OCI-LY7 (cell line): Measurements from ENCODE around the gene LENG1. TPM values are rescaled to one million over a fixed set of nuclear protein-coding genes. Genes with fewer than 3 reads are reported as not detected.

Experiments
- BruUV-seq: library from RNA; stranded (reverse); fragments of 400-500 nt; replicated peaks from 2 replicates; lab custom pipeline; 2021; lab: Mats Ljungman, UMichigan
- CTCF ChIA-PET: fragments of 300-600 bp; sonication (Branson Sonifier 250); formaldehyde crosslinking; loops from one replicate; lab custom pipeline; 2022; ENCODE audit warnings: antibody characterized with exemption; ENCODE audit not compliant: unreplicated experiment; lab: Charles Lee
- POLR2A ChIA-PET: fragments of 300-600 bp; sonication (Branson Sonifier 250); formaldehyde crosslinking; loops from one replicate; lab custom pipeline; 2022; ENCODE audit warnings: antibody characterized with exemption; lab: Charles Lee
- DNase-seq: peaks from one replicate; pipeline ENCODE4 v3.0.0-alpha.2; 2015; ENCODE audit warnings: low spot score
- H2AFZ ChIP-seq: fragments of 200-600 bp; sonication (generic), shearing (Covaris generic); 2 replicates; pipeline ENCODE4 v1.6.1; 2014; ENCODE audit warnings: mild to moderate bottlenecking, antibody characterized with exemption, low read length, moderate library complexity
- H3K27ac ChIP-seq: fragments of 200-600 bp; sonication (generic); 2 replicates; pipeline ENCODE4 v1.5.1; 2014; ENCODE audit warnings: mixed run types, low read depth, mild to moderate bottlenecking, moderate library complexity, low read length, inconsistent platforms; ENCODE audit not compliant: poor library complexity, severe bottlenecking
- H3K36me3 ChIP-seq: fragments of 200-600 bp; sonication (generic); 2 replicates; pipeline ENCODE4 v1.6.1; 2014; ENCODE audit warnings: mild to moderate bottlenecking, antibody characterized with exemption, low read length, moderate library complexity, mixed read lengths; ENCODE audit not compliant: insufficient read depth
- H3K4me1 ChIP-seq: fragments of 200-600 bp; sonication (generic); 2 replicates; pipeline ENCODE4 v1.5.1; 2014; ENCODE audit warnings: mild to moderate bottlenecking, low read length; ENCODE audit not compliant: insufficient read depth, poor library complexity, severe bottlenecking
- H3K4me2 ChIP-seq: fragments of 200-600 bp; sonication (generic); 2 replicates; pipeline ENCODE4 v1.6.1; 2014; ENCODE audit warnings: mild to moderate bottlenecking, low read length
- H3K4me3 ChIP-seq: fragments of 200-600 bp; sonication (generic); 2 replicates; pipeline ENCODE4 v1.5.1; 2014; ENCODE audit warnings: mild to moderate bottlenecking, low read depth, low read length; ENCODE audit not compliant: poor library complexity, severe bottlenecking
- H3K79me2 ChIP-seq: fragments of 200-600 bp; sonication (generic); 2 replicates; pipeline ENCODE4 v1.6.1; 2016; ENCODE audit warnings: low read depth, mild to moderate bottlenecking, low read length, moderate library complexity, mixed read lengths; ENCODE audit not compliant: insufficient read depth
- H3K9me2 ChIP-seq: fragments of 200-600 bp; sonication (generic); 2 replicates; pipeline ENCODE4 v1.6.1; 2016; ENCODE audit warnings: mild to moderate bottlenecking, low read length, mixed read lengths; ENCODE audit not compliant: insufficient read depth
- H3K9me3 ChIP-seq: fragments of 200-600 bp; sonication (generic); 2 replicates; pipeline ENCODE4 v1.6.1; 2014; ENCODE audit warnings: mild to moderate bottlenecking, mixed run types, low read length, mixed read lengths
- H4K20me1 ChIP-seq: fragments of 200-600 bp; sonication (generic); 2 replicates; pipeline ENCODE4 v1.6.1; 2014; ENCODE audit warnings: mild to moderate bottlenecking, antibody characterized with exemption, low read length, moderate library complexity, mixed read lengths; ENCODE audit not compliant: insufficient read depth
- EZH2phosphoT487 ChIP-seq: fragments of 200-600 bp; sonication (generic); IDR thresholded peaks from 2 replicates; pipeline ENCODE4 v1.6.1; 2018; ENCODE audit warnings: low read depth, borderline replicate concordance, mild to moderate bottlenecking, mixed run types, antibody characterized with exemption, low read length, moderate library complexity, mixed read lengths
- intact Hi-C: fragments of 100-400 bp; cut with micrococcal nuclease; formaldehyde crosslinking; loops from one replicate; pipeline ENCODE4 v1.10.0; 2022; ENCODE audit not compliant: unreplicated experiment
- total RNA-seq, 2 experiments: library from RNA; depleted of rRNA in 1 of 2; stranded (reverse); fragments of >200 nt in 1 of 2; shearing (Covaris generic) in 1 of 2; gene quantifications; 2 replicates each; pipeline ENCODE4 v1.2.3, GENCODE V29; 2014 to 2022
- TF ChIP-seq, protein P1 (sequence below): fragments of 200-600 bp; sonication (generic); conservative IDR thresholded peaks from 2 replicates; pipeline ENCODE4 v1.5.1; 2014; ENCODE audit warnings: mild to moderate bottlenecking, antibody characterized with exemption, low read length, moderate library complexity, mixed read lengths

Gene LENG1
- total RNA-seq, 2 experiments from 2014 or later: 4.7 to 8.0 TPM

GRCh38 chr19:54121259-54121658 lies 38.3 kb downstream of the LENG1 start:
- Histone ChIP-seq H3K4me3 (no peak overlapping the region), H3K4me2 (no peak overlapping the region), H2AFZ (no peak overlapping the region), H3K9me3 (no peaks in the 10 kb centered on the region), H3K27ac (no peak overlapping the region), H3K36me3 (peaks cover 78% of the 10 kb centered on the region), H3K9me2 (no peaks in the 10 kb centered on the region), H3K79me2 (peaks cover 15% of the 10 kb centered on the region), H4K20me1 (no peaks in the 10 kb centered on the region), H3K4me1 (peaks cover 9% of the 10 kb centered on the region)
- POLR2A ChIA-PET: interaction anchor here (0.7 kb wide), 1 partner anchor 38 kb away, joined by 3 read pairs; no protein-coding TSS in a partner anchor
- TF ChIP-seq, protein P1, sequence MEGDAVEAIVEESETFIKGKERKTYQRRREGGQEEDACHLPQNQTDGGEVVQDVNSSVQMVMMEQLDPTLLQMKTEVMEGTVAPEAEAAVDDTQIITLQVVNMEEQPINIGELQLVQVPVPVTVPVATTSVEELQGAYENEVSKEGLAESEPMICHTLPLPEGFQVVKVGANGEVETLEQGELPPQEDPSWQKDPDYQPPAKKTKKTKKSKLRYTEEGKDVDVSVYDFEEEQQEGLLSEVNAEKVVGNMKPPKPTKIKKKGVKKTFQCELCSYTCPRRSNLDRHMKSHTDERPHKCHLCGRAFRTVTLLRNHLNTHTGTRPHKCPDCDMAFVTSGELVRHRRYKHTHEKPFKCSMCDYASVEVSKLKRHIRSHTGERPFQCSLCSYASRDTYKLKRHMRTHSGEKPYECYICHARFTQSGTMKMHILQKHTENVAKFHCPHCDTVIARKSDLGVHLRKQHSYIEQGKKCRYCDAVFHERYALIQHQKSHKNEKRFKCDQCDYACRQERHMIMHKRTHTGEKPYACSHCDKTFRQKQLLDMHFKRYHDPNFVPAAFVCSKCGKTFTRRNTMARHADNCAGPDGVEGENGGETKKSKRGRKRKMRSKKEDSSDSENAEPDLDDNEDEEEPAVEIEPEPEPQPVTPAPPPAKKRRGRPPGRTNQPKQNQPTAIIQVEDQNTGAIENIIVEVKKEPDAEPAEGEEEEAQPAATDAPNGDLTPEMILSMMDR: no peak
- no peak for TF ChIP-seq EZH2phosphoT487
- CTCF ChIA-PET: no interaction called here
- intact Hi-C loops: no loop called here
- no peak for DNase-seq
- BruUV-seq: no TSS peak

DNA sequence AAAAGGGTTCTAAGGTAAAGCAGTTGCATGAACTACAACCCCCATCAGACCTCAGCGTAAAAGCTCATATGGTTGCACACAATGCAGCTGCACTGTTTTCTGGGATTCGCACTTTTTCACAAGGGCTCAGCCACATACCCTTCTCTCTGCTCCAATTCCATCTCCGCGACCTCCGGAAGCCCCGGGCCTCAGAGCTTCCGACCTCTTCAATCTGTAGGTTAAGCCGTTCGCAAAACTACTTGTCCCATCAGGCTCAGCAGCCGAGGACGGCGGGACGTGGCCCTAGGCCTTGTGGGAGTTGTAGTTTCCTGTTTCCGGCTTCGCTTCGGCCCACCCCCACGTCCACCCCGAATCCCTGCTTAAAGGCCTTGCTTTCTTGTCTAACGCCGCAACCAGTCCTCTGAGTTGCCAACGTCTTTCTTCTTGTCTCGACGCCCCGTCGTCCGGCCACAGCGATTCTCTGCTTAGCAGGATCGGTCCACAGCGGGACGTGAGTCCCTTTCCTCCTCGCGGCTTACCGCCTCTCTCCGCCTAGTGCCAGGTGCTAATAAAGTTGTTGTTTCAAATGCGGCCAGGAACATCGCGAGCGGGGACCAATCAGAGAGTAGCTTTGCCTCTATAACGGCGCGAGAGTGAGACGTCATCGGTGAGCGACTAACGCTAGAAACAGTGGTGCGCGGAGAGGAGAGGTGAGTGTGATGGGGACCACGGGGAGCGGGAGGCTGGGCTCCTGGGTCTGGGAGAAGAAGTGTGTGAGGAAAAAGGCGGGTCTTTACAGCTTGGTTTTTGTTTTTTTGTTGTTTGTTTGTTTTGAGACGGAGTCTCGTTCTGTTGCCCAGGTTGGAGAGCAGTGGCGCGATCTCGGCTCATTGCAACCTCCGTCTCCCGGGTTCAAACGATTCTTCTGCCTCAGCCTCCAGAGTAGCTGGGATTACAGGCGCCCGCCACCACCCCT lies 44.1 kb downstream of the LENG1 start, which contains the start of the genes PRPF31 and TFPT:
Gene PRPF31, plus strand, starts transcription at position 646 of the 955 bp plus-strand sequence. CDS start 2,525 bp downstream, outside the sequence.
Gene TFPT, minus strand, starts transcription at position 549 of the 955 bp plus-strand sequence. Its CDS starts 388 bp downstream, at position 161.
- H3K4me1 ChIP-seq: peaks cover 16% of the 10 kb centered on the region
- CTCF ChIA-PET: interaction anchor here (1.3 kb wide), 1 partner anchor 22 kb away, joined by 6 read pairs; the partner anchor contains the start of gene CNOT3

More for the DNA sequence above, 44.1 kb downstream of the LENG1 start, which contains the start of the genes PRPF31 and TFPT:
- H3K36me3 ChIP-seq: peaks cover 58% of the 10 kb centered on the region
- TF ChIP-seq, protein P1: no peak
- TF ChIP-seq EZH2phosphoT487: no peak
- H3K4me3 ChIP-seq: peak within 1 kb of the TSS; percentile 92
- peak within 1 kb of the TSS; percentile 10; the same call in 1 of the 2 replicates for H2AFZ ChIP-seq
- no peaks in the 10 kb centered on the region for H3K9me2 ChIP-seq
- BruUV-seq: TSS peak; percentile 91
- peaks cover 29% of the 10 kb centered on the region for H3K79me2 ChIP-seq
- intact Hi-C loops: loop anchor here (1.0 kb wide), 1 partner anchor 22 kb away; the partner anchor contains the start of gene CNOT3
- H3K4me2 ChIP-seq: peak within 1 kb of the TSS; percentile 94
- peak; percentile 99 for DNase-seq
- POLR2A ChIA-PET: interaction anchor here (1.5 kb wide), 1 partner anchor 22 kb away, joined by 7 read pairs; the partner anchor contains the start of gene CNOT3
- no peaks in the 10 kb centered on the region for H3K9me3 ChIP-seq
- 0 out of 2 replicates have a peak, but pooled peaks cover 5% of the 10 kb centered on the region for H4K20me1 ChIP-seq
- H3K27ac ChIP-seq: peak within 1 kb of the TSS; percentile 66
